K562 (cell line): Measurements from ENCODE around the gene MRNIP. TPM values are rescaled to one million over a fixed set of nuclear protein-coding genes. Genes with fewer than 3 reads are reported as not detected.

Source experiments
- ATAC-seq: fragments of 200-7000 bp; cut with Tn5 transposase; 3 replicates; pipeline ENCODE4 v1.9.1; 2020; ENCODE audit warnings: moderate library complexity
- BruUV-seq: library from RNA; stranded (reverse); fragments of 400-500 nt; replicated peaks from 2 replicates; lab custom pipeline; 2021; lab: Mats Ljungman, UMichigan
- CTCF ChIA-PET: fragments of 300-600 bp; formaldehyde crosslinking; extraction: SDS; loops from one replicate; lab custom pipeline; 2021; ENCODE audit warnings: low intra/inter-chr PET ratio; lab: Yijun Ruan, JAX
- POLR2A ChIA-PET: fragments of 300-600, 350-650 bp; sonication (Branson Sonifier 250); formaldehyde crosslinking; extraction: SDS; loops from one replicate; lab custom pipeline; 2021; ENCODE audit warnings: antibody characterized with exemption, inconsistent platforms; lab: Yijun Ruan, JAX
- DNase-seq, 4 experiments: peaks; one replicate each; pipeline versions ENCODE4 v3.0.0 to v3.0.0-alpha.2; 2011 to 2018; ENCODE audit warnings: low spot score in 3 of 4, mixed read lengths in 3 of 4; ENCODE audit errors: extremely low read depth in 1 of 4
- FAIRE-seq: peaks from 2 replicates; lab custom pipeline; 2011; peaks lifted over from hg19 to GRCh38; lab: Jason Lieb, UNC
- H2AFZ ChIP-seq: 2 replicates; pipeline ENCODE4 v1.6.0; 2011; ENCODE audit warnings: low read depth, low read length, control low read depth, inconsistent platforms
- H3K27ac ChIP-seq: fragments of 200-600 bp; 3 replicates; pipeline ENCODE4 v1.8.0; 2011; ENCODE audit warnings: low read depth, mild to moderate bottlenecking, control low read depth, inconsistent platforms, low read length, moderate library complexity, mixed read lengths; ENCODE audit errors: extremely low read depth
- H3K27me3 ChIP-seq, 2 experiments: fragments of 300-600 bp in 1 of 2; 2 replicates in 1 of 2; 3 replicates in 1 of 2; pipeline versions ENCODE4 v1.6.0 to v1.8.0; 2011; ENCODE audit warnings: inconsistent platforms in 2 of 2, low read length in 2 of 2, mild to moderate bottlenecking in 1 of 2, mixed read lengths in 1 of 2, moderate library complexity in 1 of 2; ENCODE audit not compliant: control insufficient read depth in 2 of 2, insufficient read depth in 2 of 2
- H3K36me3 ChIP-seq: fragments of 300-600 bp; 3 replicates; pipeline ENCODE4 v1.8.0; 2011; ENCODE audit warnings: mild to moderate bottlenecking, low read length, inconsistent platforms; ENCODE audit not compliant: control insufficient read depth, insufficient read depth
- H3K4me1 ChIP-seq, 2 experiments: fragments of 200-600 bp in 1 of 2; replicated peaks in 1 of 2; 2 replicates in 1 of 2; 3 replicates in 1 of 2; pipeline versions ENCODE4 v1.5.1 to v1.8.0; 2011; ENCODE audit warnings: inconsistent platforms in 2 of 2, low read length in 2 of 2, mild to moderate bottlenecking in 1 of 2, mixed read lengths in 1 of 2, moderate library complexity in 1 of 2; ENCODE audit not compliant: control insufficient read depth in 2 of 2, insufficient read depth in 2 of 2
- H3K4me2 ChIP-seq: 2 replicates; pipeline ENCODE4 v1.6.1; 2011; ENCODE audit warnings: low read length, control low read depth, inconsistent platforms, mixed read lengths; ENCODE audit not compliant: insufficient read depth
- H3K4me3 ChIP-seq: fragments of 200-600 bp; sonication (generic), shearing (Covaris generic); 2 replicates; pipeline ENCODE4 v1.5.1; 2016; ENCODE audit warnings: control low read depth, inconsistent platforms
- H3K79me2 ChIP-seq: fragments of 200-600 bp; 3 replicates; pipeline ENCODE4 v1.8.0; 2011; ENCODE audit warnings: low read length, inconsistent platforms; ENCODE audit not compliant: control insufficient read depth, insufficient read depth
- H3K9ac ChIP-seq, 2 experiments: 2 replicates each; pipeline versions ENCODE4 v1.6.0 to v1.6.1; 2011; ENCODE audit warnings: low read depth in 2 of 2, low read length in 2 of 2, control low read depth in 1 of 2, inconsistent platforms in 1 of 2, mild to moderate bottlenecking in 1 of 2, mixed read lengths in 1 of 2; ENCODE audit not compliant: insufficient read depth in 1 of 2
- H3K9me1 ChIP-seq: one replicate; pipeline ENCODE4 v1.6.0; 2011; ENCODE audit warnings: inconsistent platforms, mild to moderate bottlenecking, low read length, moderate library complexity; ENCODE audit not compliant: control insufficient read depth, insufficient read depth
- H3K9me3 ChIP-seq: replicated peaks from 2 replicates; pipeline ENCODE4 v1.5.1; 2011; ENCODE audit warnings: low read depth, low read length, inconsistent platforms; ENCODE audit not compliant: control insufficient read depth, insufficient read depth
- H4K20me1 ChIP-seq: replicated peaks from 2 replicates; pipeline ENCODE4 v1.6.1; 2011; ENCODE audit warnings: low read length, inconsistent platforms, mixed read lengths; ENCODE audit not compliant: control insufficient read depth, insufficient read depth
- KDM1A ChIP-seq, 2 experiments: fragments of 450-650 bp; IDR thresholded peaks; 2 replicates each; pipeline ENCODE4 v1.6.1; 2016; ENCODE audit warnings: mild to moderate bottlenecking in 2 of 2
- MCM2 ChIP-seq: fragments of 450-650 bp; IDR thresholded peaks from 2 replicates; pipeline ENCODE4 v1.6.1; 2017; ENCODE audit warnings: low read depth, mild to moderate bottlenecking
- NFATC3 ChIP-seq: fragments of 450-650 bp; IDR thresholded peaks from 2 replicates; pipeline ENCODE4 v1.6.1; 2017; ENCODE audit warnings: mild to moderate bottlenecking
- THAP12 ChIP-seq: fragments of 250-450 bp; sonication (Bioruptor Pico); IDR thresholded peaks from 2 replicates; pipeline ENCODE4 v1.9.0; 2021; ENCODE audit warnings: mild to moderate bottlenecking, inconsistent platforms
- ZNF408 ChIP-seq: fragments of 250-450 bp; sonication (Bioruptor Pico); IDR thresholded peaks from 2 replicates; pipeline ENCODE4 v1.4.0; 2020; ENCODE audit warnings: low read depth, mild to moderate bottlenecking, moderate library complexity
- WGBS: fragments of 100-300 bp; shearing (Covaris generic); methylation state at CpG from one replicate; pipeline ENCODE4 v1.1.6; 2016; ENCODE audit warnings: low coverage, mixed read lengths; ENCODE audit not compliant: insufficient coverage; ENCODE audit errors: missing lambda C conversion rate; 5-methylcytosine and 5-hydroxymethylcytosine counted together
- in situ Hi-C: fragments of 300-500 bp; cut with MboI; formaldehyde crosslinking; loops from 4 replicates; pipeline ENCODE4 v1.15.0; 2018; ENCODE audit warnings: inconsistent platforms, mixed read lengths
- intact Hi-C: fragments of 100-400 bp; cut with micrococcal nuclease; formaldehyde crosslinking; loops from 2 replicates; pipeline ENCODE4 v1.14.2; 2022
- polyA plus RNA-seq, 8 experiments: library from polyadenylated mRNA; depleted of rRNA in 4 of 8; stranded (reverse) in 5 of 8; unstranded in 3 of 8; fragments of >200 nt; fragmentation: Nextera tagmentation in 2 of 8; fragmentation: Illumina TruSeq in 1 of 8; extraction: Ambion mirVana in 2 of 8; extraction: Trizol in 1 of 8; gene quantifications; 2 replicates each; pipeline versions ENCODE4 v1.2.1 to v1.2.3, GENCODE V29; 2011 to 2014; ENCODE audit warnings: inconsistent platforms in 1 of 8, missing spikeins in 1 of 8
- total RNA-seq, 7 experiments: library from RNA; depleted of rRNA in 6 of 7; stranded (reverse); fragments of >200 nt in 6 of 7; fragmentation: Illumina TruSeq in 2 of 7; extraction: Trizol in 2 of 7; gene quantifications; 2 replicates each; pipeline versions ENCODE4 v1.2.1 to v1.2.3, GENCODE V29; 2011 to 2021; ENCODE audit warnings: low replicate concordance in 1 of 7
- TF ChIP-seq, protein P1 (sequence below): sonication (generic); formaldehyde crosslinking; IDR thresholded peaks from 2 replicates; pipeline ENCODE4 v1.8.1; 2023; ENCODE audit warnings: mild to moderate bottlenecking, missing genetic modification reagents

MRNIP gene
- total and polyA plus RNA-seq, 9 of the 15 experiments (the other 6 are each of a cell fraction or from before 2014, with no cell fraction given) = 3.6 to 39.0 (median 16.8) TPM

- Histone ChIP-seq H3K27me3 (no peaks in the 10 kb centered on the region), H2AFZ (no peak overlapping the region), H3K4me3 (no peak overlapping the region), H3K36me3 (peaks cover 77% of the 10 kb centered on the region), H3K9me1 (peaks cover 5% of the 10 kb centered on the region), H3K79me2 (peaks cover 25% of the 10 kb centered on the region), H3K27ac (no peak overlapping the region), H3K4me2 (no peak overlapping the region), H3K4me1 (peaks cover 4 to 31% of the 10 kb centered on the region in 2 experiments; a peak in 4 of 5 replicates), H4K20me1 (no peaks in the 10 kb centered on the region), H3K9ac (peak overlapping the region in 1 of 2 experiments; percentile 4; a peak in 1 of 4 replicates), H3K9me3 (no peaks in the 10 kb centered on the region)
- intact Hi-C loops = no loop called here
- in situ Hi-C loops = no loop called here
- 87% methylated on average over 7 of the region's 7 CpGs for WGBS
- ChIA-PET POLR2A (interaction anchor here (0.6 to 1.4 kb wide), 4 partner anchors 12 to 67 kb away, joined by 3 to 4 read pairs (median 4); no protein-coding TSS in a partner anchor), CTCF (no interaction called here)
- no TSS peak for BruUV-seq
- ATAC-seq (no peak), FAIRE-seq (no peak), DNase-seq (no peak)
- TF ChIP-seq, protein P1, sequence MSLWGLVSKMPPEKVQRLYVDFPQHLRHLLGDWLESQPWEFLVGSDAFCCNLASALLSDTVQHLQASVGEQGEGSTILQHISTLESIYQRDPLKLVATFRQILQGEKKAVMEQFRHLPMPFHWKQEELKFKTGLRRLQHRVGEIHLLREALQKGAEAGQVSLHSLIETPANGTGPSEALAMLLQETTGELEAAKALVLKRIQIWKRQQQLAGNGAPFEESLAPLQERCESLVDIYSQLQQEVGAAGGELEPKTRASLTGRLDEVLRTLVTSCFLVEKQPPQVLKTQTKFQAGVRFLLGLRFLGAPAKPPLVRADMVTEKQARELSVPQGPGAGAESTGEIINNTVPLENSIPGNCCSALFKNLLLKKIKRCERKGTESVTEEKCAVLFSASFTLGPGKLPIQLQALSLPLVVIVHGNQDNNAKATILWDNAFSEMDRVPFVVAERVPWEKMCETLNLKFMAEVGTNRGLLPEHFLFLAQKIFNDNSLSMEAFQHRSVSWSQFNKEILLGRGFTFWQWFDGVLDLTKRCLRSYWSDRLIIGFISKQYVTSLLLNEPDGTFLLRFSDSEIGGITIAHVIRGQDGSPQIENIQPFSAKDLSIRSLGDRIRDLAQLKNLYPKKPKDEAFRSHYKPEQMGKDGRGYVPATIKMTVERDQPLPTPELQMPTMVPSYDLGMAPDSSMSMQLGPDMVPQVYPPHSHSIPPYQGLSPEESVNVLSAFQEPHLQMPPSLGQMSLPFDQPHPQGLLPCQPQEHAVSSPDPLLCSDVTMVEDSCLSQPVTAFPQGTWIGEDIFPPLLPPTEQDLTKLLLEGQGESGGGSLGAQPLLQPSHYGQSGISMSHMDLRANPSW (CRISPR knock-in tag) = no peak
- TF ChIP-seq KDM1A (IDR thresholded peaks at IDR 0.05) = no peak
- TF ChIP-seq THAP12 (CRISPR knock-in tag) = no peak
- no peak for TF ChIP-seq NFATC3
- no peak for TF ChIP-seq MCM2
- TF ChIP-seq ZNF408 (CRISPR knock-in tag) = no peak
Measured at GRCh38 chr5:179902763-179903158, 44.1 kb upstream of the MRNIP start.
